GM21447 (cell line): ENCODE data around the gene CCL2.

Experiments used
- ATAC-seq: cut with Tn5 transposase; IDR thresholded peaks from one replicate; pipeline ENCODE4 v1.9.1; 2021; ENCODE audit not compliant: unreplicated experiment

The CCL2 gene

GRCh38 chr17:34261568-34262337 is 6.7 kb downstream of the CCL2 start:
- ATAC-seq, result no peak

- ATAC-seq, result no peak
Observed at GRCh38 chr17:34265711-34266110, 10.6 kb downstream of the CCL2 start.

GRCh38 chr17:34269969-34270368 is 14.9 kb downstream of the CCL2 start, which contains the start of gene CCL7:
CCL7 (plus strand) TSS chr17:34270221; CDS start chr17:34270291, 70 bp downstream.
- ATAC-seq, result no peak

GRCh38 chr17:34275881-34276280 is 20.8 kb downstream of the CCL2 start:
- ATAC-seq, result no peak

GRCh38 chr17:34276826-34277225 is 21.7 kb downstream of the CCL2 start:
- no peak for ATAC-seq

GRCh38 chr17:34283571-34283970 is 28.5 kb downstream of the CCL2 start:
- ATAC-seq, result no peak

- no peak for ATAC-seq
Observed at GRCh38 chr17:34285286-34285792, 30.3 kb downstream of the CCL2 start, which contains the start of gene CCL11. CCL11 (plus strand) TSS chr17:34285742; CDS start chr17:34285809, 67 bp downstream.

GRCh38 chr17:34287875-34288274 is 32.8 kb downstream of the CCL2 start:
- ATAC-seq, result no peak

- ATAC-seq, result no peak
Observed at GRCh38 chr17:34290586-34290985, 35.5 kb downstream of the CCL2 start.

GRCh38 chr17:34291721-34292348 is 36.8 kb downstream of the CCL2 start:
- ATAC-seq, result no peak

GRCh38 chr17:34299027-34299426 is 43.9 kb downstream of the CCL2 start:
- no peak for ATAC-seq

GRCh38 chr17:34299956-34300577 is 45.0 kb downstream of the CCL2 start:
- no peak for ATAC-seq

GRCh38 chr17:34300652-34301370 is 45.7 kb downstream of the CCL2 start:
- no peak for ATAC-seq

- no peak for ATAC-seq
Observed at GRCh38 chr17:34301986-34302385, 46.9 kb downstream of the CCL2 start.

GRCh38 chr17:34302636-34303035 is 47.6 kb downstream of the CCL2 start:
- no peak for ATAC-seq

GRCh38 chr17:34303606-34304005 is 48.5 kb downstream of the CCL2 start:
- no peak for ATAC-seq

- no peak for ATAC-seq
Observed at GRCh38 chr17:34305061-34305460, 50.0 kb downstream of the CCL2 start.

GRCh38 chr17:34305606-34306005 is 50.5 kb downstream of the CCL2 start:
- no peak for ATAC-seq

- ATAC-seq, result no peak
Observed at GRCh38 chr17:34306466-34306865, 51.4 kb downstream of the CCL2 start.
